Progenitor cell of endocrine pancreas (in vitro differentiated cells): ENCODE data around the gene KCNMA1. TPM values are rescaled to one million over a fixed set of nuclear protein-coding genes. Genes with fewer than 3 reads are reported as not detected.

Experiments used
- DNase-seq: peaks from one replicate; pipeline ENCODE4 v3.0.0; 2021; ENCODE audit warnings: low spot score; ENCODE audit not compliant: unreplicated experiment
- H3K27ac Mint-ChIP-seq: 2 replicates; pipeline ENCODE4 v1.8.0; 2021; ENCODE audit warnings: mild to moderate bottlenecking, moderate library complexity, mixed read lengths
- H3K27me3 Mint-ChIP-seq: 2 replicates; pipeline ENCODE4 v1.8.0; 2021; ENCODE audit warnings: mixed read lengths
- H3K36me3 Mint-ChIP-seq: 2 replicates; pipeline ENCODE4 v1.8.0; 2022; ENCODE audit warnings: mixed read lengths; ENCODE audit not compliant: insufficient read depth
- H3K4me1 Mint-ChIP-seq: 2 replicates; pipeline ENCODE4 v1.8.0; 2021; ENCODE audit warnings: low read depth, mixed read lengths
- H3K4me3 Mint-ChIP-seq: 2 replicates; pipeline ENCODE4 v1.8.0; 2021; ENCODE audit warnings: low read depth, mild to moderate bottlenecking, moderate library complexity, mixed read lengths
- H3K9me3 Mint-ChIP-seq: 2 replicates; pipeline ENCODE4 v1.8.0; 2021; ENCODE audit warnings: low read depth, mixed read lengths
- CTCF ChIP-seq: fragments of 200-600 bp; sonication (generic); IDR thresholded peaks from one replicate; pipeline ENCODE4 v1.5.0; 2021; ENCODE audit warnings: antibody characterized with exemption, mild to moderate bottlenecking; ENCODE audit not compliant: unreplicated experiment
- total RNA-seq: library from RNA; stranded (reverse); gene quantifications from 2 replicates; pipeline ENCODE4 v1.2.1, GENCODE V29; 2021

Gene KCNMA1
- total RNA-seq, 1 donor from 2014 or later, result 5.8 TPM

GRCh38 chr10:77643795-77644468, 6.3 kb upstream of the KCNMA1 start:
- peaks cover 44% of the 10 kb centered on the region for H3K27me3 Mint-ChIP-seq
- DNase-seq, result no peak
- TF ChIP-seq CTCF, result peak; percentile 50

GRCh38 chr10:77641788-77642397, 4.3 kb upstream of the KCNMA1 start:
- Mint-ChIP-seq H3K27me3 (peaks cover 47% of the 10 kb centered on the region), H3K9me3 (peaks cover 5% of the 10 kb centered on the region), H3K4me3 (no peak overlapping the region), H3K27ac (no peak overlapping the region), H3K36me3 (no peaks in the 10 kb centered on the region), H3K4me1 (peaks cover under 1% of the 10 kb centered on the region)
- DNase-seq, result peak; percentile 62
- TF ChIP-seq CTCF, result peak; percentile 90

More at GRCh38 chr10:77643795-77644468, 6.3 kb upstream of the KCNMA1 start:
- no peaks in the 10 kb centered on the region for H3K36me3 Mint-ChIP-seq
- H3K4me1 Mint-ChIP-seq, result peaks cover 2% of the 10 kb centered on the region
- H3K4me3 Mint-ChIP-seq, result no peak overlapping the region
- H3K27ac Mint-ChIP-seq, result no peak overlapping the region
- H3K9me3 Mint-ChIP-seq, result peaks cover 5% of the 10 kb centered on the region

DNA sequence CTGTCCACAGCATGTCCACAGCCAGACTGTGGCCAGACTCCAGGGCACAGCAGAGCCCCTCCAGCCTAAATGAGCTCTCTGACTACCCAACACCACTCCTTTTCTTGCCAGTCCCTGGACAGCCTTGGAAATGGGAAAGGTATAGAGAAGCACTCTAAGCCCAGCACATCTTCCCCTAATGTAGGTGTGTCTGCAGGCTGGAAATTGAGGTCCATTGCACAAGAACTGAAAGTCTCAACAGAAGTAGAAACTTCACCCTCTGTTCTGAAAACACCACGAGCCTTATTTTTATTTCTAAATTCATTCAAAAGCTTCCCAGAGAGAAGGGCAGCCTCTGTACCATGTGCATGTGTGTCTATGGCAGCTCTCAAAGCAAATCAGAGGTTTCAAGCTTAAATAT, 3.7 kb upstream of the KCNMA1 start:
- H3K27ac Mint-ChIP-seq, result no peak overlapping the region
- H3K4me1 Mint-ChIP-seq, result peaks cover 5% of the 10 kb centered on the region
- no peak for DNase-seq
- TF ChIP-seq CTCF, result no peak
- no peak overlapping the region for H3K4me3 Mint-ChIP-seq
- peaks cover 51% of the 10 kb centered on the region for H3K27me3 Mint-ChIP-seq
- no peaks in the 10 kb centered on the region for H3K36me3 Mint-ChIP-seq
- peaks cover 5% of the 10 kb centered on the region for H3K9me3 Mint-ChIP-seq

DNA sequence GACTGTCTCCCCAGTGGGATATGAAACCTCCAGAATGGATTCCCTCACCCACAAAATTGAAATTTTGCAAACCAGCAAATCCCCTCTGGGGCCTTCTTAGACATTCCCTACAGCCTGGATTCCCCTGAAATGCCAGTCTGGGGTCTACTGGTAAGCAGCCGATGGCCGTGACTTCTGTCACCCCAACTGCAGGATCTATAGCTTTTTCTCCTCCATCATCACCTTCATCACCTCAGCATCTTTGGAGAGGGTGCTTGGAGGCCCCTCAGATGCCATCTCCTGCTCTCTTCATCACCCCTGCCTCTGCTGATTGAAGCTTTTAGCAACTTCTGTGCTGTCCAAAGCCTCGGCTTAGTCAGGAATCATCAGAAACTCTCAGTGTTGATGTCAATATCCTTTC, 2.6 kb upstream of the KCNMA1 start:
- Mint-ChIP-seq H3K27ac (no peak overlapping the region), H3K9me3 (peaks cover 5% of the 10 kb centered on the region), H3K27me3 (peaks cover 57% of the 10 kb centered on the region), H3K4me3 (peak overlapping the region; percentile 19), H3K36me3 (no peaks in the 10 kb centered on the region), H3K4me1 (peaks cover 5% of the 10 kb centered on the region)
- no peak for TF ChIP-seq CTCF
- DNase-seq, result no peak

DNA sequence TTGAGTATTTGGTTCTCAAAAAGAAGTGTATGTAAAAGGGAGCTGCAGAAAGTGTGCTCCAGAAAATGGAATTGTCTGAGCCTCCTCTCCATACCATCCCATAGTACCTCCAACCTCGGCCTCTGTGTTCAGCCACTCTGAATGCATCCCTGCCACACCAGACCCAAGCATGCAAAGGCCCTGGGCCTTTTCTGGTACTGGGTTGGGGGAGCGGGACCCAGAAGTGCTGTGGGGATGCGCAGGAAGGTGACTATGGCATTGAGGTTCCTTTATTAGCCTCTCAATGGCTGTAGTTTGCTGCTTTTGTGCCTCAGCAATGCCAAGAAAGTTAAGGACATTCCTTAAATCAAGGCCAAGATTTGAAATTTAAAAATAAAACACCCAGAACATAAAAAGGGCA, 2.1 kb upstream of the KCNMA1 start:
- DNase-seq, result no peak
- TF ChIP-seq CTCF, result no peak
- Mint-ChIP-seq H3K36me3 (peaks cover under 1% of the 10 kb centered on the region), H3K9me3 (peaks cover 5% of the 10 kb centered on the region), H3K4me3 (no peak overlapping the region), H3K27ac (no peak overlapping the region), H3K27me3 (peaks cover 61% of the 10 kb centered on the region), H3K4me1 (peaks cover 5% of the 10 kb centered on the region)
